GM19463 (cell line): ENCODE results near the gene JPT1.
"Not testable (repeated sequence)": the region's sequence is repeated elsewhere in the genome, so short reads cannot be mapped to it uniquely, and the experiment has no call there.

Source experiments
- ATAC-seq: cut with Tn5 transposase; IDR thresholded peaks from one replicate; pipeline ENCODE4 v1.9.1; 2021; ENCODE audit warnings: mild to moderate bottlenecking, moderate library complexity; ENCODE audit not compliant: unreplicated experiment

The JPT1 gene

DNA sequence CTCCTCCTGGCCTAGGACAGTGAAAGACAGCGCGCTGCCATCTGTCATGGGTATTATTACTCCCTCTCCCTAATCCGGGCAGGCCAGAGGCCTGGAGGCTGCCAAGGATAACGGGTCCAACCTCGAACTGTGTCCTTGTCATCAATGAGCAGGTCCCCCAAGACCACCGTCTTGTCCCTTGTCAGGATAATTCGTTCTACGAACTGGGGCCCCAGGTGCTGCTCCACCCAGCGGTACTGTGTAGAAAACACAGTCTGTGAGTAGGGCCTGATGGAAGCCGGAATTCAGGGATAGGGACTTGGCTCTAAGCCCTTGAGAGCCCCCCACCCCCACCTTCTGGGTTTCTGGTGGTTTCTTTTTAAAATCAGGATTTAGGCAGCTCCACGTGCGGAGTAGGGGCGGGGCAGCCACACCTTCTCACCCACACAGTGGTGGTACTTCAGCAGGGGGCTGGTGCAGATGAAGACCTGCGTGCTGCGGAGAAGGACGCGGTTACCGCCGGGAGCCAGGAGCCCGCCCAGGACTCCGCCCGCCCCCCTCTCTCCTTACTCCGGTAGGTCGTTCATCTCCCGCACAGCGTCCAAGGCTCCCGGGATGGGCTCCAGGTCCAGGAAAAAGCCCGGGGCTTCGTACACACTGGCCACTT is 23.6 kb downstream of the JPT1 start:
- peak; percentile 16 for ATAC-seq

DNA sequence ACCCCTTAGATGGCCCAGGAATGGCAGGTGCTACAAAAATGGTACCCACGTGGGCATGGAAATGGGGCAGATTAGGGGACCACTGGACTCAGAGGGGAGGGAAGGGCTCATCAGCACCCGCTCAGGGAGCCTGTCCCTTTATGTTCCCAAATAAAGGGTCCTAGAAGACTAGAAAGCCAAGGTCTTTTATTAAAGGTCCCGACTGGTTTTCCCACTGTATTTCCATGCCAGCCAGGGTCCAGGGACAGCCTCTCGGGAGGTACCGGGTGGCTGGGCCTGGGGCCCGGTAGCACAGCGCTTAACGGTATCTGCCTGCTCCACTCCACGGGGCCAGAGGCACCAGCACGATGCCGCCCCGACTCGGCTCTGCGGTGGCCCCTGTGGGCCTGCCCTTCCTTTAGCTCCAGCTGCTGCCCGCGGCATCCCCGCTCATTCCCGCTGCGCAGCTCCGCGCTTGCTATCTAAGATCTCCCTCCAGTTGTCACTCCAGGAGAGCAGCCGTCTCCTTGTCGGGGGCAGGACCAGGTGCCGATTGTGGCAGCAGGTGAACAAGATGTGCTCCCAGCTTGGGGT is 24.2 kb downstream of the JPT1 start:
- no peak for ATAC-seq

DNA sequence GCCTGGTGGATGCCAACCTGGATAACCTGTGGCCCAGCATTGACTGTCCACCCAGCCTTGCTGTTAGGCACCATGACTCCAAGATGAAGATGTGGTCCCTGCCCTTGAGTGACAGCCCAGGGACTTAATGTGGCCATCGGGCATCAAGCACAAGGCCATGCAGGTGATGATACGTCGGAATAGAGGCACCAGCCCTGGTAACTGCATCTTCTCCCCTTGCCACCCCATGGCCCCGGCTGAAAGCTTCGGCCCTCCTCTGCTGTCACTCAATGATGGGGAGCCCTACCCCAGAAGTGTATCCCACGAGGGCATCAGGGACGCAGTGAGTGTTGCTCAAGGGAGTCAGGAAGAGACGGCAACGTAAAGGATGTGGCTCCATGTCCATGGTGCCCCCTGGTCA is 24.7 kb downstream of the JPT1 start:
- ATAC-seq = no peak

DNA sequence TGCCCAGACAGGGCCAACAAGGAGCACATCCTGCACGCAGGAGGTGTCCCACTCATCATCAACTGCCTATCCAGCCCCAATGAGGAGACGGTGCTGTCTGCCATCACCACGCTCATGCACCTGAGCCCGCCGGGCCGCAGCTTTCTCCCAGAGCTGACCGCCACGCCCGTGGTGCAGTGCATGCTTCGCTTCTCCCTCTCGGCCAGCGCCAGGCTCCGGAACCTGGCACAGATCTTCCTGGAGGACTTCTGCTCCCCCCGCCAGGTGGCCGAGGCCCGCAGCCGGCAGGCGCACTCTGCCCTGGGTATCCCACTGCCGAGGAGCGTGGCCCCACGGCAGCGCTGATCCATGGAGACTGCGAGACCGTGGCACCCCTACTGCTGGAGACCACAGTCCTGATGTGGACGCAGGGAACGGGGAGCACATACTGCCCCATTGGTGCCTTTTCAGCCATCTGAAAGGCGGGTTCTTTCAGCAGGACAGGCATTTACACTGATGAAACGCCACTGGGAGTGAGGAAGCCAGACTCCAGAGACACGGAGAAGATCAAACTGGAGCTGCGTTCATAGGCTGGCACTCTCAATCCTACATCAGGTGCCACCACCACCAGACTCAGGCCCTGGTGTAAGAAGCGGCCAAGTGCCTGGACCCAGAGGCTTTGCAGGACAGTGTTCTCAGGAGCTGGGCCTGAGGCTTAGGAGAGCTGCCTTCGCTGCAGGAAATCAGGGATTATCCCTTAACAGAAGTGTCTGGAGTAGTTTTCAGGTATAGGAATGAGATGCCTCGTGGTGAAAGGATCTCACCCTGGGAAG is 25.4 kb downstream of the JPT1 start:
- ATAC-seq = no peak

DNA sequence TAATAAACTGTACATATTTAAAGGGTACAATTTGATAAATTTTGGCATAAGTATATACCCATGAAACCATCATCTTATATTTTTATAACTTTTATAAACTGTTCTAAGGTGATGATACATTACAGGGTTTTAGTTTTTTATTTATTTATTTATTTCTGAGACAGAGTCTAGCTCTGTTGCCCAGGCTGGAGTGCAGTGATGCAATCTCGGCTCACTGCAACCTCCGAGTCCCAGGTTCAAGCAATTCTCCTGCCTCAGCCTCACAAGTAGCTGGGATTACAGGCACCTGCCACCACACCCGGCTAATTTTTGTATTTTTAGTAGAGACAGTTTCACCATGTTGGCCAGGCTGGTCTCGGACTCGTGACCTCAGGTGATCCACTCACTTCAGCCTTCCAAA is 26.4 kb downstream of the JPT1 start:
- not testable (repeated sequence) for ATAC-seq

DNA sequence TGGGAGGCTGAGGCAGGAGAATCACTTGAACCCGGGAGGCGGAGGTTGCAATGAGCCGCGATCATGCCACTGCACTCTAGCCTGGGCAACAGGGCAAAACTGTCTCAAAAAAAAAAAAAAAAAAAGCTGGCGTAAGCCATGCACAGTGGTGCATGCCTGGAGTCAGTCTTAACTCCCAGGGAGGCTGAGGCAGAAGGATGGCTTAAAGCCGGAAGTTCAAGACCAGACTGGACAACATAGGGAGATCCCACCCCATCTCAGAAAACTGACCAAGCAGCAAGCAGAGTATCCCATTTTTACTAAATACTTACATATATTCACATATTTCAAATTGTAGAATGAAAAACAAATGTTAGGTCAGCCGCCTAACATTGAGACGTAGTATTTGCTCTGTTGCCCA is 27.4 kb downstream of the JPT1 start:
- ATAC-seq = no peak

DNA sequence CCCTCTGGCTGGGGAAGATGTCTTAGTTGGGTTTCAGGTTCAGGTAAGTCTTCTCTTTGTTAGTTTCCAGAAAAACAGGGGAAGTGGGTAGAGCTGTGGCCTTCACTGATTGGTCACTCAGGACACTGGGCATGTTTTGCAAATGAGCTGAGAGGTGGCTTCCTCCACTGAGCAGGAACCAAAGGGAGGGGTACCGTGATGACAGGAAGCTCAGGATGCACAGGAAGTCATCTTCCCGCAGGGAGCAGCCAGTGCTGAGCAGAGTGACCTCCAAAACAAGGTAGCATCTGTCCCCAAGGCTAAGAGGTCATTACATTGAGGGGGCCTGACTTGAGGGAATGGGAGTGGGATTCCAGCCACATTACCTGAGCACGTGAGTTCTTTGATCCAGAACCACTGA is 28.3 kb downstream of the JPT1 start:
- no peak for ATAC-seq

DNA sequence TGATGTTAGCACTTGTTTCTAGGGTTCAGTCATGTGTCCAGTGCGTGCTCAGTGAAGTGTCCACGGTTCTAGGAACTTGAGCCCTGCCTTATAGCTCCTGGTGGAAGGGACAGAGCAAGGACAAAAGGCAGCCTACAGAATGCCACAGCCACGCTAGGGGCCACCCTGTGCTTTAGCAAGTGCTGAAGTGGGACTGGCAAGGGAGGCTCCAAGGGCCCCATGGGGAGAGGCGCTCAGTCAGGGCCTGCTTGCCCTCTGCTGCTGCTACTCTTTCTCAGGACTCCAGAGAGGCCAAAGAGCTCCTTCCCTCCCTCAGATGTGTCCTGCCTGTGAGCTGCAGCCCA is 29.5 kb downstream of the JPT1 start:
- no peak for ATAC-seq

DNA sequence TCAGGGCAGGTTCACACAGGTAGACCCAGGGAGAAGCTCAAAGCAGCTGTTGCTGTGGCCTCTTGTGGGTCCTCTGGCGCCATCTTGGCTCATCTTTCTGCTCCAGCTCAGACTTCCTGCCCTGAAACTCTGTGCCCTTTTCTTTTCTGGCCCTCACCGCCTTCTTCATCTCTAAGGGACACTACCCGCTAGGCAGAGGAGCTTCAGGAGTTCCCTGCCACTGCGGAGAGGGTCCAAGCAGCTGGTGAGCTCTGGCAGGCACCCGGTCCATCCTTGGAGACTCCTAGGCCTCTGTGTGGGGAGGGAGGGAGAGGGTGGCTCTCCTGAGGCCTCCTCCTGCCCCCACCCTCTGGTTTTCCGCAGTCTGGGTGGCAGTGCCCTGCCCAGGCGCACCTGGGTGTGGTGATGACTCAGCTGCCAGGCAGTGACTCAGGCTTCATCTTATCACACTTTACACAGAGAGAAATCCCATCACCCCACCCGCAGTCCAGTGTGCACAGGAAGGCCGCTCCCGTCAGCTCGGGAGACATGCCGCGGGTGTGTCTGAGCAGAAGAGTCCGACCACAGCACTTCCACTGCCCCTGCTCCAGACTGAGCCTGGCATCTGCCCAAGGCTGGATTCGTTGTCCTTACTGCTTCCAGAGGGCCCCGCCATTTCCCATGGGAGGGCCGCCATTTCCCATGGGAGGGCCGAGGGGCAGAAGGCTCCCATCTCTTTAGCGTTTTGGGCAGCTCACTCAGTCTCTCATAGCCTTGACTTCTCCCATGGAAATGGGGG is 30.1 kb downstream of the JPT1 start:
- ATAC-seq = no peak

DNA sequence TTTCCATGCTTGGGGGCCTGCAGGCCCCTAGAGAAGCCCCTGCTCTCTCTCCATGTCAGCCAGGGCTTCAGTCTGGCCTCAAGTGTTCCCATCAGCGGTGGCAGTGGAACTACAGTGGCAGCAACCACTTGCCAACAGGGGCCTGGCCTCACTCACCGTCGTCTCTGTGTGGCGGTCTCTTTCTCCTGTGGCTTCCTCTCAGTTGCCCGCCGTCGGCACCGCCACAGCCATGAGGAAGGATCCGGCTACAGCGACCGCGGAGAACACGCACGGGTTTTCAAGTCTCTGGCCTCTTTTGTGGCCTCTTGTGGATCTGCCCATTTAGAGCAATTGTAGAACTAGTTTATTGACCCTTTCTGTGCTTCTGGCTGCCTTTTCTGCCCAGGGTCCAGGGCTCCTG is 36.0 kb downstream of the JPT1 start:
- no peak for ATAC-seq

DNA sequence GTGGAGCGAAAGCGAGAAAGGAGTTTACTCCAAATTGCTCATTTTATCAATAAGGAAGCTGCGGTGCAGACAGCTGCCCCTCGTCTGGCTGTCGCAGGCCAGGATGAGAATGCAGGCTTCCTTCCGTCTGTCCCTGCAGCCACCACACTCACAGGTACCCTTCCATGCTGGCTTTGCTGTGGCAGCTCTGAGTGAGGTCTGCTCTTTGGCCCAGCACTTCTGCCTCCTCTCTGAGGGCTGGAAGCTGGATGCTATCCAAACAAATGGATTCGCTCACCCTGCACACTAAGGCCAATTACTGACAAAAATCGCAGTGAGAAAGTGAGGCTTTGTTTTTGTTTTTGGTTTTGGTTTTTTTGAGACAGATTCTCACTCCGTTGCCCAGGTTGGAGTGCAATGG is 37.6 kb downstream of the JPT1 start:
- no peak for ATAC-seq

DNA sequence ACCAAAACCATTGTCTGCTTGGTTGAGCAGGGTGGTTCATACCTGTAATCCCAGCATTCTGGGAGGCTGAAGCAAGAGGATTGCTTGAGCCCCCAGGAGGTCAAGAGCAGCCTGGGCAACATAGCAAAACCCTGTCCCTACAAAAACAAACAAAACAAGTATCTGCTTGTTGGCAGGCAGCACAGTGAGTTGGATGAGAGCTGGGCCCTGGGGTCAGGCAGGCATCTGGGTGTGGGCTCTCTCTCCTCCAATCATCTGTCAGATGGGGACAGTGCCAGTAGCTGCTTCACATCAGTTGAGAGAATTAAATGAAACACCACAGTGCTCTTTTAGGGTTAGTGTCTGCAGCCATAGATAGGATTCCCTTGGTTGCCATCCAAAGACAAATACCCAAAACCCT is 38.8 kb downstream of the JPT1 start:
- no peak for ATAC-seq

DNA sequence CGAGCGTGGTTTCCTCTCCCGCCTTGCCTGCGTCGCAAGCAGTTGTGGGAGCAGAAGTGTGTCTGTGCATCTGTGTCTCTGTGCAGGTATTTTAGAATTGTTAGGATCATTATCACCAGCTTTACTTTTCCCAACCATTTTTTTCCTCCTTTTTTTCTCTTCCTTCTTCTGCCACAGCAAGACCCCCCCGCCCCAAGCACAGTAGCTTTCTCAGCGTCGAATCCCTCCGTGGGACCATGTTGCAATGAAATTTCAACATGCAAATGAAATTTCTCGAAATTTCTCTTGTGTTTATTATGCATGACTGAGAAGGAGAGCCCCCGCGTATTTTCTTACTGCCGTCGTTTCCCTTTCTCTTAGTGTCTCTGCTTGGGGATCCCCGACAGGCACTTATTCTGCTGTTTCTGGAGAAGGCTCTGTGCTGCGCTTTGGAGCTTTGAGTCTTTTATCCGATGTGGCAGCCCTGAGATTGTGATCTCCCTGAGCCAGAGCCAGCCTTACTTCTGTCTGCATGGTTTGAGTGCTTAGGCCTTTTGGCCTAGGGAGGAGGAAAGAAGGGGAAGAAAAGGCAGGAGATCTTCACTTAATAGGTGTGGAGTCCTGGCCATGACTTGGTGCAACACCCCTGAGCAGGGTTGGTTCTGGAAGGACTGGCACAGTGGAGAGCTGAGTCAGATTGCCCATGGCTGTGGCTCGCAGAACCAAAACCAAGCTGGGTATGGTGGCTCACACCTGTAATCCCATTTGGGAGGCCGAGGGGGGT is 39.6 kb downstream of the JPT1 start:
- ATAC-seq = no peak

DNA sequence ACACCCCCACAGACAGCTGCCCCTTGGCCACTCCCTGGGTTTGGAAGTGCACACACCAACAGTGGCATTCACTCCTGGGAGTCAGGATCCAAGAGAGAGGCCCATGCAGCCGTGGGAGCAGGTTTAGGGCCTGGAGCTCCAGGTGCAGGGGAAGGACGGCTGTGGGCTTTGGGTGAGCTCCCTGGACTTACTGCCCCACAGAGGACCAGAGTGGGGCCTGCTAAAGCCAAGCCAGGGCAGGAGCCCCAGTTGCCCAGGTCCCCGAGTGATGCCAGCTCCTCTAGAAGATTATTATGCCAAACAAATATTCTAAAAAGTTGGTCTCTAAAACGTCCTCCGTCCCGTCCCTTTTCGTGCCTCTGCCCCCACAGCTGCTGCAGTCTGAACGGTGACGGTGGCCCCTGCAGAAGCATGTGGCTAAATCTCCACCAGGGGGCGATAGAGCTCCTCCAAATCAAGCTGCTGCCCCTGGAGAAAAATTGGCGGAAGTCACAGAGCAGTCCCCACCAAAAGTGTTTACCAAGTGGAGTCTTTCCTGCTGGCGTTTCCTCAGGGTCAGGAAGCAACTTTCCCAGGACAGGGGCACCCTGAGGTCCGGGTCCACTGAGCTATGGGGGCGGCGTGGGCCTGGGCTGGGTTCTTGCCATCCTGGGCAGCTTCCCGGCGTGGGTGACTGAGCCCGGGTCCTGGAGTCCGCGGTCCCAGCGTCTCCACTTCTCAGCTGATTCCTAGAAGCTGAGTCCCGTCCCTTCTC is 40.3 kb downstream of the JPT1 start:
- no peak for ATAC-seq

DNA sequence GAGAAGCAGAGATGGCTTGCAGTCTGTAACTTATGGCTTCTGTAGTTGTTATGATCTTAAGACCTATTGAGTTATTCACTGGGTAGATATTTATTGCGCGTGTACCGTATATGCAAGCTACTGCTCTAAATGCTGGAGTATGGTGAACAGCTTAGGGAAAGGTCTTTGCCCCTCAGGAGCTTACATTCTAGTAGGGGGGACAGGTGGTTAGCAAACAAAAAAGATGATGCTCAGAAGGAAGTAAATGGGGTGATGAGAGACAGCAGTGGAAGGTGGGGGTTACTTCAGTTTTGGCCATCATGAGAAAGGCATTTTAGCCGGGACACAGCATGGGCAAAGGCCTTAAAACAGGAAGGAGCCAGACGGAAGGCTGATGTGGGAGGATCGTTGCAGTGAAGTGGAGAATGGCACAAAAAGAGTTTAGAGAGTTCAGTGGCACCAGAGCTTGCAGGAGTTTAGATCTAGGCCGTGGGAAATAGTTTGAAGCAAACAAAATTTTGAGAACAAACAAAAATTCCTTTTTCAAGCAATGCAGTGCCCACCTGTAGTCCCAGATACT is 42.5 kb downstream of the JPT1 start:
- no peak for ATAC-seq

DNA sequence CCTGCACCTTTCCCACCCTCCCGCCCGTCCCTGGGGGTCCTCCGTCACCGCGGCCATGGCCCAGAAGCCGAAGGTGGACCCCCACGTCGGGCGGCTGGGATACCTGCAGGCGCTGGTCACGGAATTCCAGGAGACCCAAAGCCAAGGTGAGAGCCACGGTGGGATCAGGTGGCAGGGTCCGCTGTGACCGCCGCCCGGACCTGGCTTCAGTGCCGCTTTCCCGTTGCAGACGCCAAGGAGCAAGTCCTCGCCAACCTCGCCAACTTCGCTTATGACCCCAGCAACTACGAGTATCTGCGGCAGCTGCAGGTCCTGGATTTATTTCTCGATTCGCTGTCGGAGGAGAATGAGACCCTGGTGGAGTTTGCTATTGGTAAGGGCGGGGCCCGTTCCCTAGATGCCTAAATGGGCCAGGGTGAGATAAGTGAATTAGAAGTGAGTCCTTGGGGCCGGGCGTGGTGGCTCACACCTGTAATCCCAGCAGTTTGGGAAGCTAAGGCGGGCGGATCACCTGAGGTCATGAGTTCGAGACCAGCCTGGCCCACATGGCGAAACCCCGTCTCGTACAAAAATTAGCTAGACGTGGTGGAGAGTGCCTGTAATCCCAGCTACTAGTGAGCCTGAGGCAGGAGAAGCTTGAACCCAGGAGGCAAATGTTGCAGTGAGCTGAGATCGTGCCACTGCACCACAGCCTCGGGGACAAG is 43.9 kb downstream of the JPT1 start:
- ATAC-seq = no peak

DNA sequence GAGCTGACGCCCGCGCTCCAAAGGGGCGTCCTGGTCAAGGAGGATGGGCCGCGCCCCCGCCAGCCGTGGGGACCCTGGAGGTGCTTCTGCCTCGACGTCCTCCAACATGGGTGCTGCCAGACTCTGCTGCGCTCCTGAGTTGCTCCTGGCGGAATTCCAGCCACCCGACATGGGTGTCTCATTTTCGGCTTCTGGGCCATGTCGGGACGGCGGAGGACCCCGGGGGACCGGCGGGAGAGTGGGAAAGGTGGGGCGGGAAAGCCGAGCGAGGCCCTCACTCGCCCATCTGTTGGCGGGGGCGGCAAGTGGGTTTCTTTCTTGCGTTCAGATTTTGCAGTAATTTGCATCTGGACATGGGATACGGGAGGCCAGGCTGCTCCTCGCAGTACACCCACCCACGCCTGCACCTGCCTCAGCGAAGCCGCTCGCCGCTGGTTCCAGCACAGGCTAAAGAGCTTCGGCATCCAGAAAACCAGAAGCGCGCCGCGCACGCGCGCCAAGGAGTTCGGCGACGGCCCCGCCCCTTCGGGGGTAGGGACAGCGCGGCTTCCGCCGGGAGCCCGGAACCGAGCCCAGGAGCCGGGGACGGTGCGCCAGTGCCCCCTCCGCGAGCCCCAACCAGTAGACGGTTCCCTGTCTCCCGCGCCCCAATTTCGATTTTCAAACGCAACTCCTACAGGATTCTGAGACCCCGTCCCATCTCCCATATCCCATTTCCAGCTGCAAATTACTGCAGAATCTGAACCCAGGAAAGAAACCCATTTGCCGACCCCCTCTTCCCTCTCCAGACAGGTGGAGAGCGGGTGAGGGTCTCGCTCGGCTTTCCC is 44.7 kb downstream of the JPT1 start, which contains the start of gene ARMC7:
Gene ARMC7 (plus strand): TSS at position 563 of the 827 bp plus-strand sequence. CDS start 320 bp downstream, outside the sequence.
- ATAC-seq = peak; percentile 82

DNA sequence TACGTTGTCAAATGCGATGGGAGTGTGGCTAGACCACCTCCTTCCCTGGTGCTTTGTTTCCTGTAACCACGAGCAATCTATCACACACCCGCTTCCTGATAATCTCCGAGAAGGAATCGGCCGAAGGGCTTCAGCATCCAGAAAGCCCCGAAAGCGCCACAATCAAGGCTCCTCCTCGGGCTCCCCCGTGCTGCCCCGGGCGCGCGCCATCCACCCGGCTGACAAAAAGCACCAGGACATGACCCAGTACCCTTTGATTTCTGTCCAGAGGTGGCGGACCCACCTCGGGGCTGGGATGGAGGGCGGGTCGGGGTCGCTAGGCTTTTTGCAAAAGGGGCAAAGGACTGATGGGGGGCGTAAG is 45.3 kb downstream of the JPT1 start:
- no peak for ATAC-seq
